Mucosa of descending colon (tissue), 3 donors: Measurements from ENCODE around the gene TRNP1. TPM values are rescaled to one million over a fixed set of nuclear protein-coding genes. Genes with fewer than 3 reads are reported as not detected.

Source experiments
- ATAC-seq: fragments of 200-7000 bp; cut with Tn5 transposase; one replicate; pipeline ENCODE4 v1.9.1; 2020; ENCODE audit warnings: mild to moderate bottlenecking, moderate library complexity
- DNase-seq, 3 donors: peaks; one replicate each; pipeline ENCODE4 v3.0.0-alpha.2; 2020
- H3K36me3 ChIP-seq: fragments of 200-600 bp; one replicate; pipeline ENCODE4 v1.8.0; 2021; ENCODE audit warnings: low read depth, mild to moderate bottlenecking
- H3K4me1 ChIP-seq: fragments of 200-600 bp; one replicate; pipeline ENCODE4 v1.8.0; 2021; ENCODE audit warnings: low read depth, mild to moderate bottlenecking
- H3K4me3 ChIP-seq: fragments of 200-600 bp; one replicate; pipeline ENCODE4 v1.8.0; 2021; ENCODE audit warnings: mild to moderate bottlenecking
- H3K9me3 ChIP-seq: fragments of 200-600 bp; one replicate; pipeline ENCODE4 v1.8.0; 2021; ENCODE audit warnings: mild to moderate bottlenecking
- CTCF ChIP-seq: fragments of 200-600 bp; IDR thresholded peaks from one replicate; pipeline ENCODE4 v1.8.0; 2022; ENCODE audit warnings: antibody characterized with exemption, mild to moderate bottlenecking
- intact Hi-C, 2 donors: fragments of 100-400 bp; cut with DNase I in 1 of 2; cut with micrococcal nuclease in 1 of 2; formaldehyde crosslinking; loops; one replicate each; pipeline versions ENCODE4 v1.11.0 to v1.11.1; 2022; cut with DNase I, micrococcal nuclease
- total RNA-seq, 3 donors: library from RNA; stranded (reverse); fragmentation: NEBNext Ultra II Directional in 2 of 3; extraction: Animal tissue kit (Norgen Biotek cat#: 25700) in 2 of 3; gene quantifications; one replicate each; pipeline versions ENCODE4 v1.2.1 to v1.2.4, GENCODE V29; 2021 to 2023
- donor health status: DM: no; HTN: no; CAD: no; lungs with moderate emphysema.
- donor health status: DM: no; HTN: no; CAD: no.
- donor health status: DM: no; HTN: yes; CAD: no.

TRNP1 gene
- total RNA-seq, 3 donors from 2014 or later = 1.0 to 16.8 (median 3.0) TPM

- peak; percentile 86 for TF ChIP-seq CTCF
- ATAC-seq = peak; percentile 76
- no peak overlapping the region for H3K4me3 ChIP-seq
- no peaks in the 10 kb centered on the region for H3K36me3 ChIP-seq
- DNase-seq = peak; percentile 62 to 79 (median 78)
- H3K4me1 ChIP-seq = peaks cover 6% of the 10 kb centered on the region
- intact Hi-C loops = loop anchor here in 1 of 2 donors (5.0 to 10.0 kb wide), 2 partner anchors 51 kb away; partner anchors contain the start of gene TRNP1
- no peaks in the 10 kb centered on the region for H3K9me3 ChIP-seq
These were observed 52.6 kb downstream of the TRNP1 start for GRCh38 chr1:27045973-27046558.

GRCh38 chr1:27047914-27048313 lies 54.4 kb downstream of the TRNP1 start:
- H3K4me3 ChIP-seq = no peak overlapping the region
- no peak for TF ChIP-seq CTCF
- intact Hi-C loops = loop anchor here in 1 of 2 donors (5.0 to 10.0 kb wide), 2 partner anchors 49 to 53 kb away; partner anchors contain the start of gene TRNP1
- H3K4me1 ChIP-seq = peaks cover 6% of the 10 kb centered on the region
- DNase-seq (no peak), ATAC-seq (no peak)
- no peaks in the 10 kb centered on the region for H3K36me3 ChIP-seq
- no peaks in the 10 kb centered on the region for H3K9me3 ChIP-seq

- DNase-seq (no peak), ATAC-seq (no peak)
- H3K36me3 ChIP-seq = no peaks in the 10 kb centered on the region
- no peaks in the 10 kb centered on the region for H3K9me3 ChIP-seq
- no peak overlapping the region for H3K4me3 ChIP-seq
- H3K4me1 ChIP-seq = peaks cover 6% of the 10 kb centered on the region
- no peak for TF ChIP-seq CTCF
- intact Hi-C loops = loop anchor here in 1 of 2 donors (5.0 to 10.0 kb wide), 2 partner anchors 48 to 54 kb away; partner anchors contain the start of gene TRNP1
These were observed 55.6 kb downstream of the TRNP1 start for GRCh38 chr1:27049100-27049499.

- H3K36me3 ChIP-seq = no peaks in the 10 kb centered on the region
- H3K4me1 ChIP-seq = peaks cover 5% of the 10 kb centered on the region
- DNase-seq (no peak), ATAC-seq (no peak)
- intact Hi-C loops = loop anchor here in 1 of 2 donors (5.0 to 10.0 kb wide), 2 partner anchors 48 to 55 kb away; partner anchors contain the start of gene TRNP1
- no peak overlapping the region for H3K4me3 ChIP-seq
- H3K9me3 ChIP-seq = no peaks in the 10 kb centered on the region
- TF ChIP-seq CTCF = no peak
These were observed 56.1 kb downstream of the TRNP1 start for GRCh38 chr1:27049607-27050006.

Other genes starting within 250 kb of the TRNP1 start
- 10 to 100 TPM; 16.5 to 22.3 (median 17.5) TPM for gene PIGV, start 205.7 kb upstream of the TRNP1 start, total RNA-seq
- 10 to 100 TPM; 22.8 to 30.5 (median 26.9) TPM for gene ZDHHC18, start 167.0 kb upstream of the TRNP1 start, total RNA-seq
- gene SFN, start 130.5 kb upstream of the TRNP1 start, total RNA-seq = 100 to 1,000 TPM; 124 to 282 (median 191) TPM
- 10 to 100 TPM; 25.4 to 37.2 (median 27.0) TPM for gene GPN2, start 103.4 kb upstream of the TRNP1 start, total RNA-seq
- gene GPATCH3, start 93.2 kb upstream of the TRNP1 start, total RNA-seq = 10 to 100 TPM; 14.0 to 17.5 (median 14.5) TPM
- under 1 TPM in 2 of 3 donors, not detected in 1; 0.43 to 0.52 TPM for gene NR0B2, start 79.7 kb upstream of the TRNP1 start, total RNA-seq
- gene NUDC, start 71.9 kb upstream of the TRNP1 start, total RNA-seq = 10 to 100 TPM; 36.2 to 83.5 (median 43.1) TPM
- gene KDF1, start 33.2 kb upstream of the TRNP1 start, total RNA-seq = 10 to 100 TPM; 10.1 to 27.0 (median 20.4) TPM
- 10 to 100 TPM in 1 of 3 donors, 1 to 10 TPM in 1, under 1 TPM in 1; 0.43 to 29.7 (median 5.7) TPM for gene TENT5B, start 19.2 kb downstream of the TRNP1 start, total RNA-seq
- gene SLC9A1, start 161.4 kb downstream of the TRNP1 start, total RNA-seq = 100 to 1,000 TPM in 1 of 3 donors, 10 to 100 TPM in 2; 77.9 to 126 (median 84.1) TPM
- 10 to 100 TPM; 35.2 to 56.4 (median 45.5) TPM for gene WDTC1, start 240.9 kb downstream of the TRNP1 start, total RNA-seq